Measurements from ENCODE around the gene RABEP2. TPM values are rescaled to one million over a fixed set of nuclear protein-coding genes. Genes with fewer than 3 reads are reported as not detected.
"Not testable (repeated sequence)": the region's sequence is repeated elsewhere in the genome, so short reads cannot be mapped to it uniquely, and the experiment has no call there.

Gene RABEP2
- total and polyA plus RNA-seq, 2 donors: 17.0 to 23.4 TPM

- not testable (repeated sequence) for H3K4me1 ChIP-seq (ENCODE audit: insufficient read depth); H3K4me3 ChIP-seq (ENCODE audit: low read depth, low read length); H3K27ac ChIP-seq (ENCODE audit: low read depth); DNase-seq (ENCODE audit: extremely low spot score); H3K36me3 ChIP-seq (ENCODE audit: insufficient read depth)
- 91% methylated on average over 7 of the region's 7 CpGs for WGBS
These were observed 14.8 kb upstream of the RABEP2 start for GRCh38 chr16:28939825-28940224.

DNA sequence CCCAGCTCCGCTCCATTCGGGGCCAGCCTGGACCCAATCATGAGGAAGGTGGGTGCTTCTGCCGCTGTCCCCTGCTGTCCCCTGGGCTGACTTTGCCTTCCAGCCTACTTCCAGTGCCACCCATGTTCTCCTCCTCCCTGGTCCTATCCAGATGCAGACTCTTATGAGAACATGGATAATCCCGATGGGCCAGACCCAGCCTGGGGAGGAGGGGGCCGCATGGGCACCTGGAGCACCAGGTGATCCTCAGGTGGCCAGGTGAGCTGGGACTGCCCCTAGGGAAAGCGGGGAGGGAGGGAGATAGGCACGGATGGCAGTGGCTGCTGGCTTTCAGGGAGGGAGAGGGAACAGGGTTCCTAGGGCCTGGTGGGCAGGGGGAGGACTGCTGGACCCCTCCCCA, 13.7 kb upstream of the RABEP2 start:
- no peak overlapping the region for H3K4me3 ChIP-seq (ENCODE audit: low read depth, low read length)
- H3K4me1 ChIP-seq (ENCODE audit: insufficient read depth): no peaks in the 10 kb centered on the region
- no peaks in the 10 kb centered on the region for H3K36me3 ChIP-seq (ENCODE audit: insufficient read depth)
- DNase-seq (ENCODE audit: extremely low spot score): no peak
- H3K27ac ChIP-seq (ENCODE audit: low read depth): no peak overlapping the region
- 84% methylated on average over 7 of the region's 7 CpGs for WGBS

DNA sequence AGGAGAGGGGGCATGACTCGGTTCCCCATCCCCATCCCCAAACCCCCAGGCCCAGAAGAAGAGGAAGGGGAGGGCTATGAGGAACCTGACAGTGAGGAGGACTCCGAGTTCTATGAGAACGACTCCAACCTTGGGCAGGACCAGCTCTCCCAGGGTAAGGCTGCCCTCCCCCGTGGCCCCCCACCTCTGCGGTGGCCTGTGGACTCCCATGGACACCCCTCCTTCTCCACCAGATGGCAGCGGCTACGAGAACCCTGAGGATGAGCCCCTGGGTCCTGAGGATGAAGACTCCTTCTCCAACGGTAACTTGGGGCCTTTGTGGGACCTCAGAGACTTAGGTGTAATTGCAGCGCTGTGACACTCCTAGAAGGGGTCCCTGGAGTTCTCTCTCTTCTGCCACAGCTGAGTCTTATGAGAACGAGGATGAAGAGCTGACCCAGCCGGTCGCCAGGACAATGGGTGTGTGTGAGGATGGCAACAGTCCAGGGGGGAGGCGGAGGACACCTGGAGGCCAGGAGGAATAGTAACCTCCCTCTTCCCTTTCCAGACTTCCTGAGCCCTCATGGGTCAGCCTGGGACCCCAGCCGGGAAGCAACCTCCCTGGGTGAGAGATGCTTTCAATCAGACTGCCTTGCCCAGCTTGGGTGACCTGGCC, 12.3 kb upstream of the RABEP2 start:
- WGBS: 77% methylated on average over 14 of the region's 14 CpGs
- Histone ChIP-seq H3K4me1 (ENCODE audit: insufficient read depth) (no peaks in the 10 kb centered on the region), H3K4me3 (ENCODE audit: low read depth, low read length) (no peak overlapping the region), H3K36me3 (ENCODE audit: insufficient read depth) (no peaks in the 10 kb centered on the region), H3K27ac (ENCODE audit: low read depth) (no peak overlapping the region)
- DNase-seq (ENCODE audit: extremely low spot score): no peak

DNA sequence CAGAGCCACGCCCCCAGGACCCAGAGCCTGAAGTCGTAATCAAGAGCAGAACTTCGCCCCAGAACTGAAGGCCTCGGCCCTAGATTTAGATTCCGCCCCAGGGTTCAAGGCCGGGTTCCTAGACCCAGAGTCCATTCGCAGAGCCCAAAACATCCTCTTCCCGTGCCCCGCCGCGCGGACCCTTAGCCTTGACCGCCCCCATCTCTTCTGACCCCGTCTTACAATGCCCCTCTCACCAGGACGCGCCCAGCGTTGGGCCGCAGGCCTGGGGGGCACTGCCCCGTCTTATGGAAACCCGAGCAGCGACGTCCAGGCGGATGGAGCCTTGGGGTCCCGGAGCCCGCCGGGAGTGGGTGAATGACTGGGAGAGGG, 11.7 kb upstream of the RABEP2 start:
- no peak for DNase-seq (ENCODE audit: extremely low spot score)
- Histone ChIP-seq H3K4me3 (ENCODE audit: low read depth, low read length) (no peak overlapping the region), H3K4me1 (ENCODE audit: insufficient read depth) (no peaks in the 10 kb centered on the region), H3K27ac (ENCODE audit: low read depth) (no peak overlapping the region), H3K36me3 (ENCODE audit: insufficient read depth) (no peaks in the 10 kb centered on the region)
- 73% methylated on average over 26 of the region's 26 CpGs for WGBS

- Histone ChIP-seq H3K4me3 (ENCODE audit: low read depth, low read length) (no peak overlapping the region), H3K4me1 (ENCODE audit: insufficient read depth) (no peaks in the 10 kb centered on the region), H3K36me3 (ENCODE audit: insufficient read depth) (no peaks in the 10 kb centered on the region), H3K27ac (ENCODE audit: low read depth) (no peak overlapping the region)
- DNase-seq (ENCODE audit: extremely low spot score): no peak
- 29% methylated on average over 36 of the region's 36 CpGs for WGBS
These were observed 11.1 kb upstream of the RABEP2 start for GRCh38 chr16:28935924-28936783.

DNA sequence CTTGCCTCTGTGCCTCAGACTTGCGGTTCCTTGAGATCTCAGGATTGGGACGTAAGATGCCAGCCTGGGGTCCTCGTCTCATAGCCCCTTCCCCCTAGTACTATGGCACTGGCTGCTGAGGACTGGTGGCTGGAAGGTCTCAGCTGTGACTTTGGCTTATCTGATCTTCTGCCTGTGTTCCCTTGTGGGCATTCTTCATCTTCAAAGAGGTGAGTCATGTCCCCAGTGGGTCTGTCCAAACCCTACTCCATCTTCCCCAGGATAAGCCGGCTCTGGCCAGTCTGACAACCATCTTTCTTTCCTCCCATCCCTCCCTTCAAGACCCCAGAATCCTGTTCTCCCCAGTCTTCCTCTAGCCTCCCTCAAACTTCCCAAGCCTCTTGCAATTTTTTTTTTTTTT, 10.3 kb upstream of the RABEP2 start:
- DNase-seq (ENCODE audit: extremely low spot score): no peak
- Histone ChIP-seq H3K4me3 (ENCODE audit: low read depth, low read length) (no peak overlapping the region), H3K27ac (ENCODE audit: low read depth) (no peak overlapping the region), H3K36me3 (ENCODE audit: insufficient read depth) (no peaks in the 10 kb centered on the region), H3K4me1 (ENCODE audit: insufficient read depth) (no peaks in the 10 kb centered on the region)
- WGBS: 95% methylated on average over 4 of the region's 4 CpGs

DNA sequence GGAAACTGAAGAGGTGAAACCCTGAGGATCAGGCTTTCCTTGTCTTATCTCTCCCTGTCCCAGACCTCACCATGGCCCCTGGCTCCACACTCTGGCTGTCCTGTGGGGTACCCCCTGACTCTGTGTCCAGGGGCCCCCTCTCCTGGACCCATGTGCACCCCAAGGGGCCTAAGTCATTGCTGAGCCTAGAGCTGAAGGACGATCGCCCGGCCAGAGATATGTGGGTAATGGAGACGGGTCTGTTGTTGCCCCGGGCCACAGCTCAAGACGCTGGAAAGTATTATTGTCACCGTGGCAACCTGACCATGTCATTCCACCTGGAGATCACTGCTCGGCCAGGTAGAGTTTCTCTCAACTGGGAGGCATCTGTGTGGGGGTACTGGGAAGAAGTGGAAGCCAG, 8.1 kb upstream of the RABEP2 start:
- no peak overlapping the region for H3K27ac ChIP-seq (ENCODE audit: low read depth)
- 76% methylated on average over 8 of the region's 8 CpGs for WGBS
- H3K4me1 ChIP-seq (ENCODE audit: insufficient read depth): no peaks in the 10 kb centered on the region
- no peak overlapping the region for H3K4me3 ChIP-seq (ENCODE audit: low read depth, low read length)
- no peak for DNase-seq (ENCODE audit: extremely low spot score)
- H3K36me3 ChIP-seq (ENCODE audit: insufficient read depth): no peaks in the 10 kb centered on the region

GRCh38 chr16:28932339-28933141, 7.5 kb upstream of the RABEP2 start:
- WGBS: 81% methylated on average over 20 of the region's 20 CpGs
- Histone ChIP-seq H3K4me1 (ENCODE audit: insufficient read depth) (no peaks in the 10 kb centered on the region), H3K36me3 (ENCODE audit: insufficient read depth) (no peaks in the 10 kb centered on the region), H3K4me3 (ENCODE audit: low read depth, low read length) (no peak overlapping the region), H3K27ac (ENCODE audit: low read depth) (no peak overlapping the region)
- no peak for DNase-seq (ENCODE audit: extremely low spot score)

DNA sequence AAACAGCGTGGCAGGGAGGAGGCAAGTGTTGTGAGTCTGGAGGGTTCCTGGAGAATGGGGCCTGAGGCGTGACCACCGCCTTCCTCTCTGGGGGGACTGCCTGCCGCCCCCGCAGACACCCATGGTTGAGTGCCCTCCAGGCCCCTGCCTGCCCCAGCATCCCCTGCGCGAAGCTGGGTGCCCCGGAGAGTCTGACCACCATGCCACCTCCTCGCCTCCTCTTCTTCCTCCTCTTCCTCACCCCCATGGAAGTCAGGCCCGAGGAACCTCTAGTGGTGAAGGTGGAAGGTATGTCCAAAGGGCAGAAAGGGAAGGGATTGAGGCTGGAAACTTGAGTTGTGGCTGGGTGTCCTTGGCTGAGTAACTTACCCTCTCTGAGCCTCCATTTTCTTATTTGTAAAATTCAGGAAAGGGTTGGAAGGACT, 6.8 kb upstream of the RABEP2 start, which contains the start of gene CD19:
Gene CD19, plus strand, starts transcription at position 171 of the 425 bp plus-strand sequence. Its CDS starts 30 bp downstream, at position 201.
- no peak for DNase-seq (ENCODE audit: extremely low spot score)
- Histone ChIP-seq H3K36me3 (ENCODE audit: insufficient read depth) (no peaks in the 10 kb centered on the region), H3K4me3 (ENCODE audit: low read depth, low read length) (no peak within 1 kb of the TSS), H3K27ac (ENCODE audit: low read depth) (no peak within 1 kb of the TSS), H3K4me1 (ENCODE audit: insufficient read depth) (no peaks in the 10 kb centered on the region)
- 94% methylated on average over 10 of the region's 10 CpGs for WGBS

DNA sequence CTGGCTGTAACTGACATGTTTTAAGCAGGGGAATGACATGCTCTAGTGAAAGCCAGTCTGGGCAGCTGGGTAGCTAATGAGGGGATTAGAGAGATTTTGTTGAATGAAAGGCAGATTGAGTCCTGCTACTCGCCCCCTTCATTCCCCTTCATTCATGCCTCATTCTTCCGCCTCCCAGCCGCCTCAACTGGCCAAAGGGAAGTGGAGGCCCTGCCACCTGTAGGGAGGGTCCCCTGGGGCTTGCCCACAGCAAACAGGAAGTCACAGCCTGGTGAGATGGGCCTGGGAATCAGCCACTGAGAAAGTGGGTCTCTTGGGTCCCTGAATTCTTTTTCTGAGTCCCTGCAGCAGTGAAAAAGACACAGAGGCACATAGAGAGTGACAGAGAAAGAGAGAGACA, 5.6 kb upstream of the RABEP2 start:
- Histone ChIP-seq H3K4me3 (ENCODE audit: low read depth, low read length) (no peak overlapping the region), H3K27ac (ENCODE audit: low read depth) (no peak overlapping the region), H3K4me1 (ENCODE audit: insufficient read depth) (no peaks in the 10 kb centered on the region), H3K36me3 (ENCODE audit: insufficient read depth) (no peaks in the 10 kb centered on the region)
- DNase-seq (ENCODE audit: extremely low spot score): no peak
- WGBS: 53% methylated on average over 3 of the region's 3 CpGs

- no peak overlapping the region for H3K4me3 ChIP-seq (ENCODE audit: low read depth, low read length)
- no peak overlapping the region for H3K27ac ChIP-seq (ENCODE audit: low read depth)
- H3K36me3 ChIP-seq (ENCODE audit: insufficient read depth): no peaks in the 10 kb centered on the region
- no peak for DNase-seq (ENCODE audit: extremely low spot score)
- no peaks in the 10 kb centered on the region for H3K4me1 ChIP-seq (ENCODE audit: insufficient read depth)
- WGBS: 80% methylated on average over 3 of the region's 3 CpGs
These were observed 5.2 kb upstream of the RABEP2 start for GRCh38 chr16:28930203-28930602.

DNA sequence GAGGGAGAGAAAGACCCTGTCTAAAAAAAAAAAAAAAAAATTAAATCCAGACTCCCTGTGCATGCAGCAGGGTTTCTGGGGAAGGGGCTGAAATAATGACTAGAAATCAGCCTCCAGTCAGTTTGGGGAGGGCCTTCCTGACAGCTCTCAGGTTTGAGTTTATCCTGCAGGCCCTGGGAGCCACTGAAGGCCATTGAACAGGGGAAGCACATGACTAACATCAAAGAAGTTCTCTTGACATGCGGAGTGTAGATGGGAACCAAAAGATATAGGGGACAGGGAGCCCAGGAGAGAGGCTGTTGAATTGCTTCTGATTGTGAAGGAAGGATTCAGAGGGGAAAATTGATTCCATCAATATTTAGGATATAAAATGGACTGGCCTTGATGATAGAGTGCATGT, 2.8 kb upstream of the RABEP2 start:
- no peaks in the 10 kb centered on the region for H3K36me3 ChIP-seq (ENCODE audit: insufficient read depth)
- peaks cover 1% of the 10 kb centered on the region for H3K4me1 ChIP-seq (ENCODE audit: insufficient read depth)
- WGBS: 77% methylated on average over 1 of the region's 1 CpG
- H3K27ac ChIP-seq (ENCODE audit: low read depth): no peak overlapping the region
- DNase-seq (ENCODE audit: extremely low spot score): no peak
- H3K4me3 ChIP-seq (ENCODE audit: low read depth, low read length): no peak overlapping the region

GRCh38 chr16:28926284-28926683, 1.2 kb upstream of the RABEP2 start:
- H3K4me1 ChIP-seq (ENCODE audit: insufficient read depth); H3K4me3 ChIP-seq (ENCODE audit: low read depth, low read length); DNase-seq (ENCODE audit: extremely low spot score); H3K27ac ChIP-seq (ENCODE audit: low read depth); H3K36me3 ChIP-seq (ENCODE audit: insufficient read depth): not testable (repeated sequence)
- WGBS: 70% methylated on average over 2 of the region's 2 CpGs
